PFSK-1 (cell line): ENCODE measurements around the gene CABP7.

Experiments
- POLR2AphosphoS5 ChIP-seq: IDR thresholded peaks from 2 replicates; pipeline ENCODE4 v1.6.1; 2012; ENCODE audit warnings: low read depth, mild to moderate bottlenecking, control low read depth, low read length, moderate library complexity
- REST ChIP-seq, 2 experiments: IDR thresholded peaks; 2 replicates each; pipeline versions ENCODE4 v1.6.1 to v1.8.0; 2011 to 2012; ENCODE audit warnings: low read depth in 2 of 2, low read length in 2 of 2, control low read depth in 1 of 2, inconsistent platforms in 1 of 2, mild to moderate bottlenecking in 1 of 2, moderate library complexity in 1 of 2; ENCODE audit not compliant: insufficient read depth in 1 of 2
- TAF1 ChIP-seq: IDR thresholded peaks from 2 replicates; pipeline ENCODE4 v1.6.1; 2012; ENCODE audit warnings: low read length, control low read depth, borderline replicate concordance; ENCODE audit not compliant: insufficient read depth

GRCh38 chr22:29765905-29766631 is 46.3 kb downstream of the CABP7 start:
- TF ChIP-seq TAF1: no peak
- no peak for TF ChIP-seq REST (IDR thresholded peaks at IDR 0.05; ENCODE audit: insufficient read depth in 1 of 2, low read depth in 2 of 2, low read length in 2 of 2)
- TF ChIP-seq POLR2AphosphoS5: no peak
